ENCODE measurements around the gene GCNA. TPM values are rescaled to one million over a fixed set of nuclear protein-coding genes. Genes with fewer than 3 reads are reported as not detected.

The GCNA gene
- total RNA-seq, 1 experiment from 2014 or later = 0.98 TPM

- no peaks in the 10 kb centered on the region for H3K79me2 ChIP-seq (ENCODE audit: insufficient read depth, low read length)
- no peaks in the 10 kb centered on the region for H3K9me2 ChIP-seq (ENCODE audit: insufficient read depth)
- no peaks in the 10 kb centered on the region for H3K27me3 ChIP-seq (ENCODE audit: insufficient read depth, low read length)
- no peak overlapping the region for H3K9ac ChIP-seq (ENCODE audit: low read length)
- TF ChIP-seq SP1 (IDR thresholded peaks at IDR 0.05; ENCODE audit: low read depth) (no peak), ZNF274 (IDR thresholded peaks at IDR 0.05; ENCODE audit: low read depth, low read length) (no peak), ELF1 (IDR thresholded peaks at IDR 0.05; ENCODE audit: borderline replicate concordance, low read depth) (no peak), EZH2phosphoT487 (IDR thresholded peaks at IDR 0.05; ENCODE audit: borderline replicate concordance) (no peak), EGR1 (IDR thresholded peaks at IDR 0.05; ENCODE audit: low read depth) (no peak), CEBPB (IDR thresholded peaks at IDR 0.05; ENCODE audit: low read depth) (no peak), ZBTB33 (IDR thresholded peaks at IDR 0.05; ENCODE audit: extremely low read depth, insufficient replicate concordance, low read length) (no peak), POLR2A (IDR thresholded peaks at IDR 0.05; ENCODE audit: borderline replicate concordance, extremely low read depth, insufficient read depth, insufficient read length) (no peak), POLR2AphosphoS5 (IDR thresholded peaks at IDR 0.05; ENCODE audit: low read depth, low read length) (no peak), RAD21 (IDR thresholded peaks at IDR 0.05; ENCODE audit: low read depth) (peak; percentile 39; the same call in 1 of the 2 replicates), SIN3A (IDR thresholded peaks at IDR 0.05; ENCODE audit: low read depth) (no peak), TCF7L2 (IDR thresholded peaks at IDR 0.05; ENCODE audit: borderline replicate concordance, extremely low read depth, insufficient read depth, insufficient read length) (no peak), CTCF (IDR thresholded peaks at IDR 0.05 in 2 of 3, conservative IDR thresholded peaks at IDR 0.05 in 1 of 3; ENCODE audit: borderline replicate concordance in 1 of 3, insufficient read depth in 1 of 3, low read depth in 2 of 3, low read length in 2 of 3) (0 out of 6 replicates have a peak, but pooled peaks of 1 of the 3 experiments have one; percentile 11)
- H3K9me3 ChIP-seq (ENCODE audit: control insufficient read depth in 1 of 2, insufficient read depth in 1 of 2, low read depth in 1 of 2, low read length in 2 of 2) = no peaks in the 10 kb centered on the region
- H3K27ac ChIP-seq (ENCODE audit: low read depth, low read length) = no peak overlapping the region
- H3K4me2 ChIP-seq (ENCODE audit: low read length) = no peak overlapping the region
- no peaks in the 10 kb centered on the region for H3K4me1 ChIP-seq (ENCODE audit: control insufficient read depth in 1 of 2, insufficient read depth in 2 of 2, low read length in 2 of 2)
- ChIA-PET CTCF (no interaction called here), RAD21 (ENCODE audit: low non-redundant PET in 1 of 2, low total read pairs in 2 of 2, uncharacterized antibody in 2 of 2, unreplicated experiment in 2 of 2) (interaction anchor here in 1 of 2 experiments (0.6 kb wide), 1 partner anchor 229 kb away, joined by 3 read pairs; no protein-coding TSS in a partner anchor), POLR2A (no interaction called here)
- intact Hi-C loops (cut with micrococcal nuclease) = no loop called here
- no peak for DNase-seq (ENCODE audit: low read depth, low spot score)
- no peaks in the 10 kb centered on the region for H3K36me3 ChIP-seq (ENCODE audit: control insufficient read depth in 1 of 2, insufficient read depth in 2 of 2, low read length in 2 of 2)
- peak; percentile 63; the same call in 1 of the 2 replicates for ATAC-seq
- no peaks in the 10 kb centered on the region for H4K20me1 ChIP-seq (ENCODE audit: insufficient read depth)
- no peak overlapping the region for H3K4me3 ChIP-seq (replicated peaks in 1 of 2; ENCODE audit: low read depth in 1 of 2, low read length in 2 of 2)
- no peak overlapping the region for H2AFZ ChIP-seq (ENCODE audit: low read depth, low read length, poor library complexity, severe bottlenecking)
- no TSS peak for BruUV-seq (replicated peaks)
Observed at GRCh38 chrX:71650333-71650969, 72.2 kb downstream of the GCNA start.

All from HCT116 (cell line).